ENCODE measurements around the gene ELAVL3. TPM values are rescaled to one million over a fixed set of nuclear protein-coding genes. Genes with fewer than 3 reads are reported as not detected.
A peak's percentile ranks its signal among the peaks of the same experiment; 100 is the strongest.

ELAVL3 gene
- not detected in 2 replicates for total RNA-seq

DNA sequence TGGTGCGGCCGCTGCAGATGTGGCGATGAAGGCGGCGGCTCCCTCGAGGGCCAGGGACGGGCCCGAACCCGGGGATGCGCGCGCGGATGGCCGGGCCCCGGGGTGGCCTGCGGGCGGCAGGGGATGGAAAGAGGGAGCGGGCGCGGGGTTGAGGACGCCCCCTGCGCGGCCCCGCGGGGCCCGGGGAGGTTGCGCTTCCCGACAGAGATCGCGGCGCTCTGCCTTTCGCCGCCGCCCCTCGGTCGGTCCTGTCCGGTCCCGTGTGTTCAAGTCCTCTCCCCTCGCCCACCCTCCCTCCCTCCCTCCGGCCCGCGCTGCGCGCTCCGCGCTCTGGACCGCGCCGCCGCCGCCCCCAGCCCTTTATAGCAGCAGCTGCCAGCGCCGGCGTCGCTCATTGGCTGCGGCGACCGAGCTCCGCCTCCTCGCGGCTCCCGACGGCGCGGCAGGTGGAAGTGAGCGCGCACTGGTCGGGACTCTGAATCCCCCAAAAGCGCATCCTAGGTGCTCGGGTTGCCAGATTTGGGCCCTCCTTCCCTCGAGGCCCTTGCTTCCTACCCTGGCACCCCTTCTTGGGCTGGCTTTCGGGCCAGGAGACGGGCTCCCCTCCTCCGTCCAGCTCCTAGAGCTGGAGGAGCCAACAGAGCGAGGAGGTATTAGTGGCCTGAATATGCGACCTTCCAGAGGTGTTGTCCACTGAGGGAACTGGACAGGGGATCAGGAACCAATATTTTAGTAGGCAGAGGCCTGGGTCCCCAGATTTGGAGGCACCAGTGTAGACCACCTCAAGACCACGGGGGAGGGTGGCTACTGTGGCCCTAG, at the start of gene ELAVL3:
TSS of gene ELAVL3 (minus strand) at position 332 of the 819 bp plus-strand sequence. CDS start 438 bp downstream, outside the sequence.
- peak in 1 of 2 donors; percentile 23 for DNase-seq (ENCODE audit: low read depth in 2 of 2)

DNA sequence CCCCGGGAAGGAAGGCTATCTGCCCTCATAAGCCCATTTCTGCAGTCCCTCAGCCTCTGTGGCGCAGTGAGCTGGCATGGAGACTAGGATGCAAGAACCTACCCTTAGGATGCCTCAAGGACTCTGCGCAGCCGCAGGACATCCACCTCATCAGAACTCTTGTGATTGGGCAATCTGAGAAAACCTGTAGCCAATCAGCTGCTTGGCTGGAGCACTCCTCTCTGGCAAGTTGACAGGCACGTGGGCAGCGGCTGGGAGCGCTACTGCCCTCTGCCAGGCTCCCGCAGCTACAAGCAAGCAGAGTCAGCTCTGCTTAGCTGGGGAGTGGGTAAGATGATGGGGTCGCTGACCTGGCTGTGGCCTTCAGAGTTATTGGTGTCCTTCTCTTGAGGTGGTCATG, 49.6 kb upstream of the ELAVL3 start:
- peak; percentile 87 to 91 for DNase-seq (ENCODE audit: low read depth in 2 of 2)

DNA sequence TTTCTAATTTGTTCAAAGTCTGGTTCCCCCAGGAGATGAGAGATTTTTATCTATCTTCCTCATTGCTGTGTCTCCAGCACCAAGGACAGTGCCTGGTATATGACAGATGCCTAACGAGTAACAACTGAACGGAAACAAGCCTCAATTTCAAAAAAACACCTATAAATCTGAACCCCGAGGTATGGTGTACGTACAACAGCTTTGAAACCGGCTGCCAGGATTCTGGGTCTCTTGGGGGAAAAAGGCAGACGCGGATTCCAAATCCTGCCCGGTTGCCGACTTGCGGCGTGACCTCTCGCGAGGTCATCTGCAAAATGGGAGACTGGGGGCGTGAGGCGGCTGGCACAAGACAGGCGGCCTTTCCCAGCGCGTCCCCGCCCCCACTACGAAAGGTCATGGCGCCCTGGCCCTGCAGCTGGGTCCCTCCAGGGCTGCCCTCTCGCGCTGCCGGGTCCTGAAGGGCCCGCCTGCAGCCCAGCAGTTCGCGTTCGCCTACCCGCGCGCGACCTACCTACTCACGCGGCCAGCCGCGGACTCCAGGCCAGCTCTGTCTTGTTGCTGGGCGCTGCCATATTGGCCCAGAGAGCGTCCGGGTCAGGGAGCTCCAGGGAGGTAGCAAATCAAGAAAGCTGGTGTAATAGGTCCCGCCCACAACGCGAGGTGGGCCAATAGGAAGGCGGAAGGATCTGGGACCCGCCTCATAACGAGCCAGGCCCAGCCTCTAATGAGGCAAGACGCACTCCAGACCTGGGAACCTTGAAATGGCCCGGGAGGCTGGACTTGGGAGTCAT, 47.9 kb upstream of the ELAVL3 start, which contains the start of gene ECSIT:
TSS of gene ECSIT (minus strand) at position 584 of the 791 bp plus-strand sequence. CDS start 9,964 bp downstream, outside the sequence.
- DNase-seq (ENCODE audit: low read depth in 2 of 2), result peak; percentile 96 to 98

DNA sequence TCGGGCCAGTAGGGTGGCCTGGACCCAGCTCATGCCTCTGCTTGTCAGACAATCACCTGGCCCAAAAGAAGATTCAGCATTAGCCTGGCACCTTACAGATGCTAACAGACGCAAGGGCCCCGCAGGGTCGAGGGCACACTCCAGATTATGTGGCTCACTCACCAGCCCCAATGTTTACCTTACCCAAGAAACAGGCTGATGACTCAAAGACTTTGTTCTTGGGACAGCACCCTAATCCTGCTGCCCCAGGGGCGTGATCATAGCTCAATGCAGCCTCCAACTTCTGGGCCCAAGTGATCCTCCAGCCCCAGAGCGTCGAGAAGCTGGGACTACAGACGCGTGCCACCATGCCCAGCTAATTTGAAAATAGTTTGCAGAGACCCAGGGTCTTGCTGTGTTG, 38.3 kb upstream of the ELAVL3 start:
- DNase-seq (ENCODE audit: low read depth in 2 of 2), result no peak

DNA sequence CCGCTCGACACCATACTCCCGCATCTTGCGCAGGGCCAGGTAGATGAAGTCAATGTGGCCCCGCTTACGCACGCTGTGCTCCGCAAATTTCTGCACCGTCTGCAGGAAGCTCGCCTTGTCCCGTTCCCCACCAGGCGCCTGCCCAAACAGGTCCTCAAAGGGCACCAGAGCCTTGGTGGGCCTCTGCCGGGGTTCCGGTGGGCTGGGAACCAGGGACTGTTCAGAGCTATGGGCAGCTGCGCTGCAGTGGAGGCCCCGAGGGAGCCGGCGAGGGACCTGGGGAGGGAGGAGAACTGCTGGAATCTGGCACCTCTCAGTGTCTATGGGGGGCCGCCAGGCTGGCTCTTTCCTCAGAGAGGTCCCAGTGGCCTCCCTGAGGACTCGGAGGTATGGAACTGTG, 33.1 kb upstream of the ELAVL3 start:
- no peak for DNase-seq (ENCODE audit: low read depth in 2 of 2)

DNA sequence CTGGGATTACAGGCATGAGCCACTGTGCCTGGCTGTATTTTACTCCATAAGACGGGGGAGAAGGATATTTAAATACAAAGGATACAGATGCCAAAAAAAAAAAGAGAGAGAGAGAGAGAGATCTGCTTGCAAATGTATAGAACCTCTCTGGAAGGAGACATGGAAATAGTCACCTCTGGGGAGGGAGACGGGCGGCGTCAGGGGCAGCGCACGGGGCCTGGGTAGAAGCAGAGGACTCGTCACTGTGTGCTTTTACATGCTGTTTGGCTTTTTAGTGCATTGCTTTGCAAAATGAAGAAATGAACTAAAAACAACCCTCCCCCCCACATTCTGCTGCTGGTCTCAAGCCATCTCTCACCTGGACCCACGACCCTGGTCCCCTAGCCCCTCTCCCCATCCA, 29.6 kb upstream of the ELAVL3 start:
- no peak for DNase-seq (ENCODE audit: low read depth in 2 of 2)

DNA sequence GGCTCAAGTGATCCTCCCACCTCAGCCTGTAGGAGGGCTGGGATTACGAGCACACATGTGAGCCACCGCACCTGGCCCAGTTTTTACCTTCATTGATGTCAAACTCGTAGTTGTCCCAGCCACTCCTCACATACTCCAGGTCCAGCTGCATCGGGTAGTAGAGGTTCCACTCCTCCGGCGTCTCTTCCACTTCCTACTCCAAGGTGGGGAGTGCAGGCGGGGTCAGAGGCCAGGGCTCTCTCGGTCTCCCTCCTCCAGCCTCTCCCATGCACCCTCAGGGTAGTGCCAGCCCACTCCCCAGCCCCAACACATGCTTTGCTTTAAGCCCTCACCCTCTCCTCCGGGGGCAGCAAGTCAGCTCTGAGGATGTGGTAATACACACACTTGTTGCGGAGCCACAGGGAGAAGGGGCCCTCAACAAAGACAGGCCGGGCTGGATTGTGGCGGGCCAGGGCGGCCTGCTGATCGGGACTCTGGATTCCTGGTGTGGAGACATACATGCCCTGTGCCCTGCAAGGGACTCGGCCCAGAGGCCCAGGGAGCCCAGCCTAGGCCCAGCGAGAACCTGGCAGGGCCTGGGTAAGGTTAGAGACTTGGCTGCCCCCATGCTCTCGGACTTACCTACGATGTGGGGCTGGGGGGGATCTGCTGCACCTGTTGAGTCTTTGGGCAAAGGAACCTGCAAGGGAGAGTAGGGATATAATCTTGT, 26.7 kb upstream of the ELAVL3 start:
- no peak for DNase-seq (ENCODE audit: low read depth in 2 of 2)

DNA sequence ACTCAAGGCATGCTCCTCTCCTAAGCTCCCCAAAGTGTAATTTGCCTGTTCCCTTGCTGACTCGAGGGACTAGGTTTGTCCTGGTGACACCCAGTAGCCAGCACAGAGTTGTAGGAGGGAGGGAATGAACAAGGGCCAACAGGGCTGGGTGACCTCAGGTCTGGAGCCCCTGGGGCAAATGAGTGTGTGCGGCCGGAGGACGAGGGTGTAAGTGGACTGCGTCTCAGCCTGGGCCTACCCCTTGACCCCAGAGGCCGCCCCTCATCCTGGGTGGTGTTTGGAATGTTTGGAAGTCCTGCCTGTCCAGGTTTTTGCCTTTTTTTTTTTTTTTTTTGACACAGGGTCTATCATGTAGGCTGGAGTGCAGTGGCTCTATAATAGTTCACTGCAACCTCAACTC, 26.1 kb upstream of the ELAVL3 start:
- DNase-seq (ENCODE audit: low read depth in 2 of 2), result no peak

DNA sequence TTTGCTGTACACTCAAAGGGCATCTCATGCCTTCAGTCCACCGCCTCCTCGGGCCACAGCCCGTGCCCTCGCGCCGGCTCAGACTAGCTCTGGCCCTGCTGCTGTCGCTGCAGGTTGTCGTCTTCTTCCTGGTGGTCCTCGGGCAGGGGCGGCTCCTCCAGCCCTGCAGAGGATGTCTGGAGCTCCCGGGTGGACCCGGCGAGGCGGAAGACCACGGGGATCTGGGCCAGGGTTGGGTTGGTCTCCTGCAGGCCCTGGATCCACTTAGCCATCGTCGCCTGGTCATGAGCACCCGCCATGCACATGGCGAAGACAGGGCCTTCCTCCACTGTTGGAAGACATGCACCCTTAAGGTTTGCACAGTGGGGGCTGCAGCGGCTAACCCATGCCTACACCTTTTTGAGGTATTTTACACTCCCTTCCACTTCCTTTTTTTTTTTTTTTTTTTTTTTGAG, 25.3 kb upstream of the ELAVL3 start:
- no peak for DNase-seq (ENCODE audit: low read depth in 2 of 2)

DNA sequence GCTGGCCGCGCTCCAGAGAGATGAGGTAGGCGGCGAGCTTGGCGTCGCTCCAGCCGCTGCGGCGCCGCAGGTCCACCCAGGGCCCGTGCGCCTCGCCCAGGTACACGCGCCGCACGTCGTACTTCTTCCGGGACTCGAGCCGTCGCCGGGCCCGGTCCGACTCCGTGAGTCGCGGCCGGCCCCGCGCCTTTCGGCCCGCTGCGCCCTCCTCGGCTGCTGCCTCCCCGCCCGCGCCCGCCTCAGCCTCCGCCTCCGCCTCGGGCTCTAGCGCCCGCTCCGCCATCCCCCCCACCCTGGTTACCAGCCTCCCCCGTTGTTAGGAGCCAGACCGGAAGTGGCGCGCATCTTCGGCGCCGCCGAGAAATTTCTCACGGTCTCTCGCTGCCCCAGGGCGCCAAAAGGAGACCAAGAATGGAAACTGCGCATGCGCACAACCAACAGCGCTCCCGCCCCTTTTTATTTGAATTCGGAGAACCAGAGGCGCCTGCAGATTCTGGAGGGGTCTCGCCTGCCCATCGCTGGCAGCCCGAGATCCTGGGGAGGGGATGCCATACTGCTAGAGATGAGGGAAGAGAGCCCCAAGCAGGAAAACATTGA, 24.8 kb upstream of the ELAVL3 start, which contains the start of gene ZNF653:
TSS of gene ZNF653 (minus strand) at position 336 of the 597 bp plus-strand sequence. CDS start at position 283, 53 bp downstream.
- DNase-seq (ENCODE audit: low read depth in 2 of 2), result peak; percentile 95 to 97

DNA sequence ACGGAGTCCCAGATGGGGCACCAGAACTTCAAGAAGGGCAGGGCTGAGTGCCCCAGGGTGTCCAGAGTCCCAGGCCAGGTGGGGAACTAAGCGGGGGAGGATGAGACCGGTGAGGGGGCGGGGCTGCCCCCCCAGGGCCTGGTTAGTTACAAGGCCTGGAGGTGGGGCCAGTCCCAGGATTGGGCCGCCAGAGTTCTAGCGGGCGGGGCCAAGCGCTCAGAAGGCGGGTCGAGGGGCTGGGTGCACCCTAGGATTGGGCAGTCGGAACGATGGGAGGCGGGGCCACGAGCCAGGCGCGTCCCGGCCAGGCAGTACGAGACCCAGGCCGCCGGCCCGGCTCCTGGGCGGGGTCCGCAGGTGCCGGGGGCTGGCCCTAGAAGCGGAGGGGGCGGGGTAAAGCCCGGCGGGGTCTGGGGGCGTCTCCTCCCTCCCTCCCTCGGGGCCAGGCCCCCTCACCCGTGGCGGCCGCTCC, 24.2 kb upstream of the ELAVL3 start:
- DNase-seq (ENCODE audit: low read depth in 2 of 2), result peak; percentile 95 to 98

DNA sequence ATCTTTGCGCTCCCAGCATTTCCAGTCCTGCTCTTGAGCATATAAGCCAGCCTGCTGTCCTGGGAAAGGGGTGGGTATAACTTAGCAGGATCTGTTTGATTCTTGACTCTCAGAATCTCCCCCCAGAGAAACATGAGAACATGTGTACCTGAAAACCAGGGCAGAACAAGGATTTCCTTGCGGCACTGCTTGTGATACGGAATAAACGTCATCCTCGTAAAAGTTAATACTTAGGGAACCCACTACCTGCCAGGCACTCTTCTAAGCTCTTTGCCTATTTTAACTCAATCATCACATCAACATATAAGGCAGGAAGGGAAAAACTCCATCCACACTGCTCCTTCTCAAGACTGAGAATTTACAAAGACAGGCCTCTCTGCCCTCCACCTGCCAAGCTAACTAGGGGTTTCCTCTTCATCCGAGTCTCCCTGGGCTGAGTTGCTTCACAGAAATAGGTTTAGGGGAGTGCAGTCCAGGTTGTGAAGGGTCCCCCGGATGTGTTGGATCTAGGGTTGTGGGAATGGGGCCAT, 23.7 kb upstream of the ELAVL3 start:
- DNase-seq (ENCODE audit: low read depth in 2 of 2), result no peak

DNA sequence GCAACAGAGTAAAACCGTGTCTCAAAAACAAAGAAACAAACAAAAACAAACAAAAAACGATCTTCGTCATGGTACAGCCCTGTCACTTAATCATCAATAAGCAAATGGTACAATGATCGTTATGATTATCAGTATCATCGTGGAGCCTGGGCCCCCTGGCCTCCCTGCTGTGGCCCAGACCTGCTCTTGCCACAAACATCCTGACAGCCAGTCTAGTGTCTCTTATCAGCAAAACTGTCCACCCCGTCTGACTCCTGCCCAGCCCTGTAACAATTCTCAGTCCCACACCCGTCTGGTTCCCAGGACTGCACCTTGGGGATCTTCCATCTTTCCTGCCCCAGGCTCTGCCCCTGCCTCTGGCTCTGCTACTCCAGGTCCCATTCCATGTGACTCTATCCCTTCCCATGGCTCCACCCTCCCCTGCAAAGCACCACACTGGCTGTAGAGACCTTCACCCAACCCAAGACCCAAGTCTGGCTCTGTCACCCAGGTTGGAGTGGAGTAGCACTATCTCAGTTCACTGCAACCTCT, 19.1 kb upstream of the ELAVL3 start:
- DNase-seq (ENCODE audit: low read depth in 2 of 2), result no peak

DNA sequence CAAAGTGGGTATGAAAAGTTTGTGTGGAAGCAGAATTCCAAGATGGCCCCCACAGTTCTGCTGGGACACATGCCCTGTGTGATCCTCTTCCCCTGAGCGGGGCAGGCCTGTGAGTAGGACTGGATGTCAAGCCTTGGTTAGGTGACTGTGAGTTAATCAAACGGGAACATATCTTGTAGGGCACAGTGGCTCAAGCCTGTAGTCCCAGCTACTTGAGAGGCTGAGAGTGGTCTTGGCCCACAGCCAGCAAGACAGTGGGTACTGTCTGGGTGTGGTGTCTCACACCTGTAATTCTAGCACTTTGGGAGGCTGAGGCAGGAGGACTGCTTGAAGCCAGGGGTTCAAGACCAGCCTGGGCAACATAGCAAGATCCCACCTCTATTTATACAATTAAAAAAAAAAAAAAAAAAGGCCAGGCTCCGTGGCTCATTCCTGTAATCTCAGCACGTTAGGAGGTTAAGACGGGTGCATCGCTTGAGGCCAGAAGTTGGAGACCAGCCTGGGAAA, 18.4 kb upstream of the ELAVL3 start:
- DNase-seq (ENCODE audit: low read depth in 2 of 2), result no peak

DNA sequence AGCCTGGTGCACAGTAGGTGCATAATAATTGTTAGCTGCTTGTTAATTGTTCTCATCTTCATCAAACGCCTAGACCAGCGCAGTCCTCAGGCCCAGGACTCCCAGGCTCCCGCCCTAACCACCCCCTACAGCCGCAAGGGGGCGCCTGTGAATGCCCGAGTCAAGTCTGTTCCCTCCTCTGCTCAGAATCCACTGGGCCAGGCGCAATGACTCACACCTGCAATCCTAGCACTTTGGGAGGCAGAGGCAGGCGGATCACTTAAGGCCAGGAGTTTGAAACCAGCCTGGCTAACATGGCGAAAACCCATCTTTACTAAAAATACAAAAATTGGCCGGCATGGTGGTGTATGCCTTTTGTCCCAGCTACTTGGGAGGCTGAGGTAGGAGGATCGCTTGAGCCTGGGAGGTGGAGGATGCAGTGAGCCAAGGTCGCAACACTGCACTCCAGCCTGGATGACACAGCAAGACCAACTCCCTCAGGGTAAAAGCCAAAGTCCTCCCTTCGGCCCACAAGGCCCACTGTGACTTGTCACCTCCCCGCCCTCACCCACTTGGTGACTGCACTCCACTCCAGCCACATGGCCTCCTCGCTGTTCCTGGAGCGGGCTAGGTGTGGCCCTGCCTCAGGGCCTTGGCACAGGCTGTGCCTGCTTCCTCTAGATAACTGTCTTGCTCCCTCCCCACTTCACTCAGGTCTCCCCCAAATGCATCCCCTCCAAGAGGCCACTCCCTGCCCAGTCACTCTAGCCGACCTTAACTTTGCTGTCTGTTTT, 15.7 kb upstream of the ELAVL3 start:
- peak; percentile 82 to 85 for DNase-seq (ENCODE audit: low read depth in 2 of 2)

DNA sequence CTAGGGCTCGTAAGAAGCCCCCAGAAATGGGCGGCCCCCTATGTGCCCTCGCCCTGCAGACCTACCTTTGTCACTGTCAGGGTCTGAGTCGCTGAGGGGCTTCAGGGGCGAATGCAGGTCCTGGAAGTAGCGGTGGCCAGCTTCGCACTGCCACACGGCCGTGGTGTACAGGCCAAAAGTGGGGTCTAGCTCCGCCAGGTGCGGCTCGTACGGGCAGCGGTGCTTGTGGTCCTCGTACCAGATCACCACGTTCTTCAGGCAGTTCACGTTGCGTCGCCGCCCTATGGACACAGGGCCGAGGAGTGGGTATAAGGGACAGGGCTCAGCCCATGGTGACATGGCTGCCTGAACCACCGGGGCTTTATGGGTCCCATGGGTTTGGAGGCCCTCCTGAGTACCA, 15.0 kb upstream of the ELAVL3 start:
- no peak for DNase-seq (ENCODE audit: low read depth in 2 of 2)

DNA sequence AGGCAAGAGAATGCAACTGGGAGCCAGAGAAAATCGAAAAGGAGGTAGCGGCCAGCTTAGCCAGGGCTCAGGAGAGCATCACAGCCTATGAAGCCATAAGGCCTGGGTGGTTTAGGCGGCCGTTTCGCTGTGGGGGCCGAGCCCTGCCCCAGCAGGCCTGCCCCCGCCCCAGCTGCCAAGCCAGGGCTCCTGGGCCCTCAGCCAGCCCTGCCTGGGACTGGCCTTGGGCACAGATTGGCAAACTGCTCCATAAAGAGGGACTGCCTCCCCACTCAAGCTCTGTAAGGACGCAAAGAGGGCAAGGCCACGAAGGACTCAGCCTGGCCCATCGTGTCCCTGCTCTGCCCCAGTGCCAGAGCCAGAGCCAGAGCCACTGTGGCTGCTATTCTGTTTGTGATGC, 14.6 kb upstream of the ELAVL3 start:
- DNase-seq (ENCODE audit: low read depth in 2 of 2), result no peak

DNA sequence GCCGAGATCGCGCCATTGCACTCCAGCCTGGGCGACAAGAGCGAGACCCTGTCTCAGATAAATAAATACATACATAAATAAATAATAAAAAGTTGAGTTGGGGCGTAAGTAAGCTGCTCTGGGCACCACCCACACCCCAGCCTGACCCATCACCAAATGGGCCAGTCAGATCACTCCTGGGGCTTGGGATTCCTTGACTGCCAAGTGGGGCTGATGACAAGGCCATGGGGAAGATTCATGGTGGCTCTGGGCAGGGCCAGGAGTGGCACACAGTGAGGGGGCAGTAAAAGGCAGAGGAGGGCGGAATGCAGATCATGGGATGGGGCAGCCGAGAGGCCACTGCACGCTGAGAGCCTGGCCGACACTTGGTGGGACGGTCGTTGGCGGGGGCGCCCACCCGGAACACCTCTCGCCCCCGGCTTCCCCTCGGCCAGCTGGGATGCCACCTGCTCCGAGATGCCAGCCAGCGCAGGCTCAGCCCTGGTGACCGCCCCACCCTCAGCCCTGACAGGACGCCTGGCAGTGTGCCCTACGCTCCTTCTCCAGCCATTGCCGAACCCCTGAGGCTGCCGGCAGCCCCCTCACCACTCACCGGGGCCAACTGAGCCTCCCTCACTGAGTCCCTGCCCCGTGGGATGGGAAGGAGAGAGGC, 13.9 kb upstream of the ELAVL3 start:
- no peak for DNase-seq (ENCODE audit: low read depth in 2 of 2)

DNA sequence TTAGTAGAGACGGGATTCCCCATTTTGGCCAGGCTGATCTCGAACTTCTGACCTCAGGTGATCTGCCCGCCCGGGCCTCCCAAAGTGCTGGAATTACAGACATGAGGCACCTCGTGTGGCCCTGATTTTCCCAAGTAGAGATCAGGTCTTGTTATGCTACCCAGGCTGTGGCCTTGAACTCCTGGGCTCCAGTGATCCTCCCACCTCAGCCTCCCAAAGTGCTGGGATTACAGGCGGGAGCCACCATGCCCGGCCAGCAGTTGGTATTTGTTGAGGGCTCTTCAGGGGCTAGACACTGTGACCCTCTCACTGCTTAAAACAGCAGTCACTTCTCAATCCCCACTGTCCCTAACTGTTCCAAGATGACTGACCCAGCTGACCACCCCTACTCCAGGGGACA, 8.5 kb upstream of the ELAVL3 start:
- DNase-seq (ENCODE audit: low read depth in 2 of 2), result no peak
